Activated CD8-positive, alpha-beta memory T cell treated with anti-CD3 and anti-CD28 coated beads, Interleukin-2, amount 50 U/mL, for 1 hour (primary cell): ENCODE data around the gene ARHGEF5.
"Not testable (repeated sequence)": the region's sequence is repeated elsewhere in the genome, so short reads cannot be mapped to it uniquely, and the experiment has no call there.

Source experiments
- DNase-seq: peaks from one replicate; pipeline ENCODE4 v3.0.0-alpha.2; 2020; ENCODE audit errors: extremely low read depth

Gene ARHGEF5

DNA sequence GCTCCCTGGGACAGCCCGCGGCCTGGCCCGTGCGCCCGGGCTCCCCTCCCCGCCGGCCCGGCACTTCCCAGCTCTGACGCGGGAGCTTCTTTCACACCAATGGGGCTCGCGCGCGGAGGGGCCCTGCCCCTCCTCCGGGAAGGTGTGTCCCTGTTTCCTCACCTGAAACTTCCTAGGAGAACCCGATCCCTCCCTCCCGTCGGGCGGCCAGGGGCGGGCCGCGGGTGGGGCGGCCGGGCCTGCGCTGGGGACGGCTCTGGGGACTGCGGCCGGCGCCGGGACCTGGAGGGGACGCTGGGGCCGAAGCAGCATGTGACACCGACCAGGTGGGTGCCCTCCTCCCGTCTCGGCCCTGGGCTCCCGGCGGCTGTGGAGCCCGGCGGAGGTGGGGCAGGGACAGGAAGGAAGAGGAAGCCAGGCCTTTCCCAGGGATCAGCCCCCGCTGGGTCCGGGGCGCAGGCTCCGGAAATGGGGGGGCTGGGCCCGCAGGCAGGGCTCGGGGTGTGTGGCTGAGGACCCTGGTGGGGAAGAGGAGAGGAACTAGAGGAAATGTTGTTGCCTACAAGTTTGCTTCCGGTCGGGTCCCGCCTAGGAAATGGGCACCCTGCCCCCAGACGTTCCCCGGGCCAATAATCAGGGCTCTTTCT is at the start of gene ARHGEF5:
ARHGEF5 (plus strand) TSS at position 227 of the 647 bp plus-strand sequence. CDS start 7,268 bp downstream, outside the sequence.
- DNase-seq = not testable (repeated sequence)

DNA sequence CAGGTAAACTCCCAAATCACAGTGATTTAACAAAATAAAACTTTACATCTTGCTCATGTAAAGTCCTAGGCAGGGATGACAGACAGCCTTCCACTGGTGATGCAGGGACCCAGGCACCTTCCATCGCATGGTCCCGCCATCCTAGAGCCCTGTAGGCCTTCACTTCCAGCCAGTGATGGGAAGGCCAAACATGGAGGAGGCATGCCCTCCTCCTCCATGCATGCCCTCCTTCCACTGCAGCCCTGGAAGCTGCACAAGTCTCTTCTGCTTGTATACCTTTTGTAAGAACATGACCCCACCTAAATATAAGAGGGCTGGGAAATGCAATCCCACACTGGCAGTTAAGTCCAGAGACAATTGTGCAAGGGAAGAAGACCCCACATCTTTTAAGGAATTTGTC is 45.5 kb upstream of the ARHGEF5 start:
- DNase-seq = not testable (repeated sequence)

DNA sequence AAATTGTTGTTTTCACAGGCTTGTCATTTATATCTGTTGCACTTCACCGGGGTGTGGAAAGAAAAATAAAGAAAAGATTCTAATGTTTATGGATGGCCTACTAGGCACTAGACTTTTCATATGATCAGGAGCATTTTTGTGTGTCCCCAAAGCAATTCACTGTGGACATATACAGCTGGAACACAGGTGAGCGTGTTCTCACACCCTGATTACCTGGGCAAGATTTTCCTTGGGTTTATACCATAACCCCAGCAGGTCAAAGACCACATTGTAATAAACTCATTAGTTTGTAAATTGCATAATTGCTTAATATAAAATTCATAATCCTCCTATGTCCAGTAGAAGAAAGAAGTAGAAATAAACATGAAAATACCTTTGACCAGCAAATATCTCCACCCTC is 44.0 kb upstream of the ARHGEF5 start:
- not testable (repeated sequence) for DNase-seq

DNA sequence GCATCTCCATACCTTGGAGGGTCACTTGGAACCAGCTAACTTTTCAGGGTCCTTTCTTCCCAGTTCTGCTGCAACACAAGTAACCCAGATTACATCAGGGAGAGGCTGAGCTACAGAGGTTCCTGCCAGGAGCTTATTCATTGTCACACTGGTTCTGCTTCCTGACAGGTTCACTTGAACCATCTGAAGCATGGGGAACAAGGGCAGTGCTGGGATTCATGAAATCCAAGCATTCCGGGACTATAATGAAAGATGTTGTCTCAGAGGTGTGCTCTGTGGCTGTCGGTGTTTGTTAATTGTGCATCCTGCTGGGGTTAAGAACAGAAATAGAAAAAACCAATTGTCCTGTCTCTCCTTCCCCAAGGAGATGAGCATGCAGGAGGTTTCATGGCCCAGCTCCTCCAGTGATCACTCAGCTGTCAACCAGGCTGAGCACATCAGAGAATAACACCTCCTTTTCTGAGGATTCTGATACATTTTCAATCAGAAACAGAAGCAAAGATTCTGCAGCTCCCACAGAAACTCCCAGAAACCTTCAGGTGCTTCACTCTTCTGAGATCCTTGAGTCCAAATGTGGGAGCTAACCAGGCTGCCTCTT is 43.2 kb upstream of the ARHGEF5 start, which contains the start of gene OR2A1:
OR2A1 (plus strand) TSS at position 548 of the 598 bp plus-strand sequence. CDS start 5,706 bp downstream, outside the sequence.
- DNase-seq = not testable (repeated sequence)

DNA sequence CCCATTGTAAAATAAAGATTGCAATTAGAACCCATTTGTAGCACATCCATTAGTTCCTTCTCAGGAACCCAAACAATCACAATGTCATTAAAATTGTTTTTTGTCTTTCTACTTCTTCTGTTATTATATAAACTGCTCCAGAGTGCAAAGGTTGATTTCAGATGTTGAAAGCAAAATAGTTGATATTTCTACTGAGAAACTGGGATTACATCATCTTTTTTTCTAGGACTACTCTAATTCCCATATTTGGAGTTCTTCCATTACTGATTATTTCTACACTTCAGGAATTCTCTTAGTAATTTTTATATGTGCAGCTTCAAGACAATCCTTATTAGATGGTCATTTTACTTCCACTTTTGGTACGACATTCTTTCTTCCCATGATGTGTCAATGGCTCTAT is 37.7 kb upstream of the ARHGEF5 start:
- not testable (repeated sequence) for DNase-seq

DNA sequence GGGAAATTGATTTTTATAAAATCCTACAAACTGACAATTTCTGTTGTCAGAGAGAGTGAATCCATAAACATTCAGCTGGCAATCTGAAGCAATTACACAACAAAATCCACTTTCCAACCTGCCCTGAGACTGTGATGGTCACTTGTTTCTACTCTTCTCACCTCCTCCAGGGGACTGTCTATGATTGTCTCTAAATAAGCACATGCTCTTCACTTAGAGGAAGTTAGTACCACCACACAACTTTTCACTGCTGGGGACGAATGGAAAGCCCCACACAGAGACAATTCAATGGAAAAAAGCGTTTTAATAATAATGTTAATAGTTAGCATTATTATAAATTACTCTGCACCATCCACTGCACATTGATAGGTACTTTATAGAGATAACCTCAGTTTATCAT is 35.7 kb upstream of the ARHGEF5 start:
- DNase-seq = not testable (repeated sequence)

DNA sequence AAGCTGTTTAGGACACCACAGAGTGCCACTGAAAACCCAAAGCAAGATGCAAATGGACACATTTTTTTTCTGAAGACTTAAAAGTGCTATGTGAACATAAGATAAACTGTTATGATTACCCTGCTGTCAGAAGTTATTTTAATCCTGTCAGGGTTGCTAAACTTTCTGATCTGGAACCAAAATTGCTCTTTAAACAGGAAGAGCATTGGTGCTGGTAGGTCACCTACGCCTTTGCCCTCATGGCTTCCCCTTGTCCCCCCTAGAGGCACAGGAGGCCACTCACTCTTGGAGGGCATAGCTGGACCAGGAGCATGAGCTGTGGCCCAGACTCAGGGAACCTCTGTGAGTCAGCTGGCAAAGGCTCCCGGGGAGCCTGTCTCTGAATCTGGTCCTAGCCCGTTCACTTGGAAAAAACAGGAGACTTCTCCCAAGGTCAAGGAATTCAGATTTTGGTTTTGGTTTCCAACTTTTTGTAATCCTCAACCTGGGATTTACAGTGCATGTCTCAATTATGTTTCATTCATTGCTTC is 33.5 kb upstream of the ARHGEF5 start:
- DNase-seq = not testable (repeated sequence)

DNA sequence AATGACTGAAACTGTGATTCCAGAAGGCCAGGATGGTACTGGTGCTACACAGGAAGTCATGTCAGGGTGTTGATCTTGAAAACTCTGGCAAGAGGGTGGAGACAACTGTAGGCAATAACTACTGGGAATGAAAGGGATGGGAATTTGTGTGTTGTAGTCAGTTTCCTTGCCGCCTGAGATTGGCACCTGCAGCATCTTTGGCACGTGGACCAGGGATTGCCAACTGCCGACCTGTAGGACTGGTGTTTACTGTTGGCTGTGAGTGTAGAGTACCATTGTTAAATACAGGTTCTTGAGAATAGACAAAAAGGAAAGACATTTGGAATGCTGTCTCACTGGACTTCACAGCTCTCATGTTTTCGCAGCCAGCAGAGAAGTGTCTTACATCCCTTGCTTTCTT is 31.8 kb upstream of the ARHGEF5 start:
- not testable (repeated sequence) for DNase-seq

DNA sequence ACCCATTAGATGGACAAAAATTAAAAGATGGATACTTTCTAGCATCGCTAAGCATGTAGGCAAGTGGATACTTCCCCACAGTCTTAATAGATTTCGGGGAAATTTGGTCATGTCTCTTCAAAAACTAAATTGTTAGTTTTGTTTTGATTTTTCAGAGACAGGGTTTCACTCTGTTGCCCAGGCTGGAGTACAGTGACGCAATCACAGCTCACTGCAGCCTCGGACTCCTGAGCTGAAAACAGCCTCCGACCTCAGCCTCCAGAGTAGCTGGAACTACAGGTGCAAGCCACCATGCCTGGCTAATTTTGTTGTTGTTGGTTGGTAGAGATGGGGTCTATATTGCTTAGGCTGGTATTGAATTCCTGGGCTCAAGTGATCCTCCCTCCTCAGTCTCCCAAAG is 29.3 kb upstream of the ARHGEF5 start:
- DNase-seq = not testable (repeated sequence)

DNA sequence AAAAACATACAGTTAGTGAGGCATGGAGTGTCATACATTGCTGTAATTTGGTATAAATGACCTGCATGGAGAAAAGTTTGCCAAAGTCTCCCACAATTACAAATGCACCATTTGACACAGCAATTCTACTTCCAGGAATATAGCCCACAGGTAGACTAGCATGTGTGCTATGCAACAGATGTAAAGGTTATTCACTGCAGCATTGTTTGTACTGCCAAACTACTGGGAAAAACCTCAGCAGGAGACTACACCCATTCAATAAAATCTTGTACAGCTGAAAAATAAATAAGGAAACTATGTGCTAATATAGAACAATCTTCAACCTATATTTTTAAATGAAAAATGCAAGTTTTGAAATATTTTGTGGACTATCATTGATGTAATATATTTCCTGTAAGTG is 25.2 kb upstream of the ARHGEF5 start:
- not testable (repeated sequence) for DNase-seq

DNA sequence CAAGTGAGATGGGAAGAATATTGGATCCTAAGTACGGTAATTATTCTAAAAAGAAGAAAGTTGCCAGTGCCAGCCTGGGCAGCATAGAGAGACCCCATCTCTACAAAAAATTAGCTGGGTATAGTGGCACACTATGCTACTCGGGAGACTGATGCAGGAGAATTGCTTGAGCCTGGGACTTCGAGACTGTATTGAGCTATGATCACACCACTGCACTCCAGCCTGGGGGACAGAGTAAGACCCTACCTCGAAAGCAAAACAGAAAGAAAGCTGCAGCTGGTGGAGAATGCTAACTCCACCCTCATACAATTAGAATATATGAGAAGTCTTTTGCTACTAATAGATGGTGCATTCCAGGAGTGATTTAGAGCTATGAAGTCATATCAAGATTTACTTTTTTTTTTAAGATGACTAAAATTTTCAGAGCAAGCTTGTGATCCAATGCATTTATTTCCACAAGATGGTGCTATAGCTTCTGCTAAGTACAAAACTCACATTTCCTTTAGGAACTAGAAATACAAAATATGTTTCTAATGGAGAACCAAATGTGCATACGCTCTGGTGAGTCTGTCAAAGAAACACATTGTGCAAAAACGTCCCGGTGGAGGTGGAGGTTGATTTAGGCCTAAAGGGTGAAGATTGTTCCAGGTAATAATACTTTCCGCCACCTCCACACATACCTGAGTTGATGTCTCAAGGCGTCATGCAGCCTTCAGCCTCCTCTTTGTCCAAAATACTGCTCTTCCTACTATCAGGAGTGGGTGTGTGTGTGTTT is 23.8 kb upstream of the ARHGEF5 start:
- DNase-seq = not testable (repeated sequence)

DNA sequence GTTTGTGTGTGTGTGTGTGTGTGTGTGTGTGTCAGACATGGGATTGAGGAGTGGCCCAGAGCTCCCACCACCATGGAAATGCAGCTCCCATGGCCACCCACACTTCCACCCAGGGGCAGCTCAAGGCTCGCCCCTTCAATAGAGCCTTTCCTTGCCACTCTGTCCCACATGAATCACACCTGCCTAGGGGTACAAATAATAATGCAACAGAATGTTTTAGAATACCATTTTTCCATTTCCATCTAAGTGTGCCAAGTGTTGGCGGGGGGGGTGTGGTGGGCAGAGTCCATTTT is 23.3 kb upstream of the ARHGEF5 start:
- DNase-seq = not testable (repeated sequence)

DNA sequence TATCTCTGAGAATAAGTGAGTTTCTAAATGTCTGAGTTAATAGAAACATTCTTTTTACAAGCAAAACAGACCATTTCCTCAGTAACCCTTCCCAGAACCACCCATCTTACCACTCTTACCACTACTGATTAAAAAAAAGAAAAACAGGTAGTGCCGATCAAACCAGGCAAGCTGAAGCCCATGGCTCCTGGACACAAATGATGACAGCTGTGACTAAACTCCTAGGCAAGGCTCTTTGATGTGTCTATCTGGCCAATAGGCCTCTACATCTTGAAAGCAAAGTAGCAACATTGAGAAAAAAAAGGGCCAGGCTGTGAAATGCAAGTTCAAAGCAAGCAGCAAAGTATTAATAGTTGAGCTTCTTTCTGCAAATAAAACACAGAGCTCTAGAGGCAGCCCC is 6.6 kb upstream of the ARHGEF5 start:
- DNase-seq = not testable (repeated sequence)

DNA sequence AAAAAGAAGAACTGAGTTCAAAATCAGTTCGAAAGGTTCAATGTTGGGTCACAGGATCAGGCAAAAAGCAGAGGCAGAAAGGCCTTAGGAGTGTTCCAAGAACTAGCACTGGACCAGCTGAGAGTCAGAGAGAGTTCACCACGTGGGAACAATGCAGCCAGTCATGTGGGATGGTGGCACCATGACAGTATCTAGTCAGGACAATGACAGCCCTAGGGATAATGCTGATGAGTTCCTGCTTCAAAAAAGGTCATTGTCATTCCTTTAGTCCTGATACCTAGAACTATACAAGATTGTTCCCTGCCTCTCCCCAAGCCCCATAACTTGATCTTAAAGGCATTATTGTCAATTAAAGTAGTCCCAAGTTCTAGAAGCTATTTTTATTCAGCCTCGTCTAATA is 3.5 kb upstream of the ARHGEF5 start:
- not testable (repeated sequence) for DNase-seq

DNA sequence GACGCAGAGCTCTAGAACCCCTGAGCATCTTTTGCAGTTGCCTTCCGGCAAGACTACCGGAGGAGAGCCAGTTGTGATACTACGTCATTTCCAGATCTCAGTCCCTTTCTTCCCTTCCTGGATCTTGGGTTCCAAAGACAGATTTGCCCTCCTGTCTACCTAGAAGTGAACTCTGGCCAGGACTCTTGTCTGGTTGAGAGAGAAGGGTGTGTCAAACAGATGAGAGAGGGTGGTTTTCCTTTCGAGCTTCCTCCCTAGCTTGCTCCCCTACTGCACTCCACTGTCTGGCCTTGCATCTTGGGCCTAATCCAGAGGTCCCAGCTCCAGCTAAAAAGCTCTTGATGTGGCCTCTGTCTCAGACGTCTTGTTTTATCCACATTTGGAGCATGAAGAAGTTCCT is 983 bp downstream of the ARHGEF5 start:
- not testable (repeated sequence) for DNase-seq

DNA sequence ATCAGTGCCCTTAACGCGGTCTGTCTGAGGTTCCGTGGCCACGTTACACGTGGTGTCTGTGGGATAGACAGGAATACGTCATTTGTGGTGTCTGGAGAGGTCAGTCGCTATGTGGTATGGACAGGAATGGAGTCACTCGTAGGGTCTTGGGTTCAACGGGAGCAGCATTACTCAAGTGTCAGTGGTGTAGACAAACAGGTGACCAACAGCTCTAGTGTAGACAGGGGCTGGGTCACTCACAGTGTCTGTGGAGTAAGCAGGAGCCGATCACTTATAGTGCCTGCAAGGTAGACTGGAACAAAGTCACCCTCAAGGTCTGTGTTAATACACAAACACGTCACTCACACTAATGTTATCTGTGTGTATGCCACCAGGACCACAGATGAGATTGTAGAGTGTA is 1.7 kb downstream of the ARHGEF5 start:
- DNase-seq = not testable (repeated sequence)

DNA sequence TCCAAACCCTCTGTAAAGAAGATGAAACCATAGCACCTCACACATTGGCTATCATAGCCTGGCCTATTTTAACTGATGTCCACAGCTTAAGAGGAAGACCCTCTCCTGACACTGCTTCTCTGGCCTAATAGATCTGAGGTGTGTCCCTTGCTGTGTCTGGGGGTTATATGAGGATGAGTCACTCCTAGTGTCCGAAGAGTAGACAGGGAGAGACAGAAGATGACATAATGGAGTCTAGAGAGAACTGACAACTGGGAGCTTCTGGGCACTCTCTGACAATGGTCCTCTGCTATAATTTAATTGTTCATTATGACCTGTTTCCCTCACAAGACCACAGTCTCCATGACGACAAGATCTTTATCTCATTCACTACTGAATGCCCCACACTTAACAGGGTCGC is 6.9 kb downstream of the ARHGEF5 start:
- DNase-seq = not testable (repeated sequence)

DNA sequence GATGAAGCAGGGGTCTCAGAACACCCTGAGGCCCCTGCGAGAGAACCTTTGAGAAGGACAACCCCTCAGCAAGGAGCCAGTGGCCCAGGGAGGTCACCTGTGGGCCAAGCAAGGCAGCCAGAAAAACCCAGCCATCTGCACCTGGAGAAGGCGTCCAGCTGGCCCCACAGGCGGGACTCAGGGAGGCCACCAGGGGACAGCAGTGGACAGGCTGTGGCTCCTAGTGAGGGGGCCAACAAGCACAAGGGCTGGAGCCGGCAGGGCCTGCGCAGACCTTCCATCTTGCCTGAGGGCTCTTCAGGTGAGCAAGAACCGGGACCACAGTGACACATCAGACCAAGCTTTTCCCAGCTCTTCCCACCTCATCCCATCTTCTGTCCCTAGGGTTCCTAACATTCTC is 10.3 kb downstream of the ARHGEF5 start:
- not testable (repeated sequence) for DNase-seq

DNA sequence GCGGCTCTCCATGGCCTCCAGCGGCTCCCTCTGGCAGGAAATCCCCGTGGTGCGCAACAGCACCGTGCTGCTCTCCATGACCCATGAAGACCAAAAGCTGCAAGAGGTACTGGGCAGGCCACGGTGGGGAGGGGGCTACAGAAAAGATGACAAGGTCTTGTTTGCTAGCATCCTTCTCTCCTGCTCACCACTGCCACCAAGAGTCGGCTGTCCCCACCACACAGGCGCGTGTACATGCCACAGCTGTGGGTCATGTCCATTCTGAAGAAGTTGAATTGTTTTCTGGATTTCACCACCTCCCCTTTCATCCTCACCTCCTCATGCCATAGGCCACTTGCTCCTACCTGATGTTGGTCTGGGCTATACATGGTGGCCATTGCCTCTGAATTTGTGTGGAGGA is 12.0 kb downstream of the ARHGEF5 start:
- not testable (repeated sequence) for DNase-seq

DNA sequence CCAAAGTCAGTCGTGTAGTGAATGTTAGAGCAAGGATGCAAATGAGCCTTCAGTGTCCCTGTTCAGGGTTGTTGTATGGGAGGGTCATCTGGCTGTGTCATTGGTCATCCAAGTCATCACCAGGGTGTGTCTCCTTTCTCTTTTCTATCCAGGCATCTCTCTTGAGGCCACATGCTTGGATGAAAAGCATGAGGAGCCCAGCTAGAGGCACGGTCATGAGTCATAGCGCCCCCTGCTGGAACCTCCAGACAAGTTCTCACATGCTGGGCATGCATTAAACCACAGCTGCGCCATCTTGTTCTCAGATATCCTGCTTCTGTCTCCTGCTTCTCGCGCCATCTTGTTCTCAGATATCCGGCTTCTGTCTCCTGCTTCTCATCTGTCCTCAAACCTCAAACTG is 14.0 kb downstream of the ARHGEF5 start:
- not testable (repeated sequence) for DNase-seq

DNA sequence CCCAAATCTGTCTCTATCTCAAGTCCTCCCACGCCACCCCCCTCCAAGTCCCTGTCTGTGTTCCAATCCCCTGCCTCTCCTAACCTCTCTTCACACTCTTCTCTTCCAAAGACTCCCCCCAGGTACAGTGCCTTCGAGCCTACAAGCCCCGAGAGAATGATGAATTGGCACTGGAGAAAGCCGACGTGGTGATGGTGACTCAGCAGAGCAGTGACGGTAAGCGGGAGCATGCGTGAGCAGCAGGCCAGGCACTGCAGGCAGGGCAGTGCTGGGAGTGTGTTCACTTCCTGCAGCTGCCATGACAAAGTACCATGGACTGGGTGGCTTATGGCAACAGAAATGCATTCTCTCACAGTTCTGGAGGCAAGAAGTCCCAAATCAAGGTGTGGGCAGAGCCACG is 23.4 kb downstream of the ARHGEF5 start:
- DNase-seq = no peak

DNA sequence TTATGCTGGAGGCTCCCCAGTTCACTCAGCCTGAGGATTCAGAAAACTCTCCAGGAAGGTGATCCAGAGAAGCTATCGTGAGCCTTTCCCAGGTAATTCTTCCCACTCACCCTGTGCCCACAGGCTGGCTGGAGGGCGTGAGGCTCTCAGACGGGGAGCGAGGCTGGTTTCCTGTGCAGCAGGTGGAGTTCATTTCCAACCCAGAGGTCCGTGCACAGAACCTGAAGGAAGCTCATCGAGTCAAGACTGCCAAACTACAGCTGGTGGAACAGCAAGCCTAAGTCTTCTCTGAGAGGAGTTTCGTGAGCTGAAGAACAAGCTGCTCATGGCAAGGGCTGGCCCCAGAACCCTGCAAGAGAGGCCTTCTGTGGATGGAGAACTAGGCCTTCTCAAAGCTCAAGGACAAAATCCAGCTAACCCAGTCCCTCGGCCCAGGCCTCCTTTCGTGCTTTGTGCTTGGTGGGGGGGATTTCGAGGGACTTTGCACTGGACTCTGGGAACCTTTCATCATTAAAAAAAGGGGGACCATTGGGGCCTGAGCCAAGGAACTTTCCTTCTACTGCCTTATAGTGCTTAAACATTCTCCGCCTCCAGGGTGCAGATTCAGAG is 24.7 kb downstream of the ARHGEF5 start:
- DNase-seq = no peak
